GM10266 (cell line): ENCODE results near the gene PNPO.
"Not testable (repeated sequence)": the region's sequence is repeated elsewhere in the genome, so short reads cannot be mapped to it uniquely, and the experiment has no call there.

Source experiments
- DNase-seq: peaks from one replicate; pipeline ENCODE4 v3.0.0; 2012; ENCODE audit errors: extremely low spot score
- TF ChIP-seq, protein P1 (sequence below): IDR thresholded peaks from 2 replicates; pipeline ENCODE4 v1.5.1; 2012; ENCODE audit warnings: mild to moderate bottlenecking, low read depth; ENCODE audit not compliant: control insufficient read depth, insufficient read depth; ENCODE audit errors: missing control alignments

PNPO gene

DNA sequence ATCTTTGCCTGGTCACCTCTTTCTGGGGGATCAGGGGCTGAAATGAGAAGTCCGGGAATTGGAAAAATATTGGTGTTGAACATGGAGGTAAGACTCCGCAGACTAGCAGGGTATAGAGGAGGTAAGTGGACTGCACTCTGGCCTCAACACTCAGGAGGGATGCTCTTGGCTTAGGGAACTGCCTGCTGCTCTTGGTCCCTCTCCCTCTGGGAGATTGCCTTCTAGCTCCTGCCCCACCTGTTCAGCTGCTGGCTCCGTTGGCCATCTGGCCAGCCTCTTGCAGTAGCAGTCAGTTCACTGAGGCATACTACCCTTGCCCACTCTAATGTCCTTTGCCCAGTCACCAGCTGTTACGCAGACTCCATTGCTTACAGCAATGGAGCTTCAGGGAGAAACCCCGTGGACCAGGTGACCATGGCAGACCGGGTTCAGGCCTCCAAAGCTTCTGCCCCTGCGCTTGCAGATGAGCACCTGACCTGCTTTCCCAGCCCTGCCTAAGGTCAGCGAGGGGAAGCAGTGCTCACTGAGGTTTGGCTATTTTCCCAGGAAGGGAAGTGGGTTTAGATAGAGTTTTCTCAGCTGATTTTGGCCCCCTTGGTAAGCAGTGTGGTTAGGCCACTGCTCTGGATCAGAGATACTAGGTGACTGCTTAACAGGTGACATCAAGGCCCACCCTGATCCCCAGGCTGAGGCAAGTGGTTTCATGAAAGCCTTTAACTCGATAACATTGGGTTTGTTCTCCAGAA, 41.4 kb downstream of the PNPO start:
- TF ChIP-seq, protein P1, sequence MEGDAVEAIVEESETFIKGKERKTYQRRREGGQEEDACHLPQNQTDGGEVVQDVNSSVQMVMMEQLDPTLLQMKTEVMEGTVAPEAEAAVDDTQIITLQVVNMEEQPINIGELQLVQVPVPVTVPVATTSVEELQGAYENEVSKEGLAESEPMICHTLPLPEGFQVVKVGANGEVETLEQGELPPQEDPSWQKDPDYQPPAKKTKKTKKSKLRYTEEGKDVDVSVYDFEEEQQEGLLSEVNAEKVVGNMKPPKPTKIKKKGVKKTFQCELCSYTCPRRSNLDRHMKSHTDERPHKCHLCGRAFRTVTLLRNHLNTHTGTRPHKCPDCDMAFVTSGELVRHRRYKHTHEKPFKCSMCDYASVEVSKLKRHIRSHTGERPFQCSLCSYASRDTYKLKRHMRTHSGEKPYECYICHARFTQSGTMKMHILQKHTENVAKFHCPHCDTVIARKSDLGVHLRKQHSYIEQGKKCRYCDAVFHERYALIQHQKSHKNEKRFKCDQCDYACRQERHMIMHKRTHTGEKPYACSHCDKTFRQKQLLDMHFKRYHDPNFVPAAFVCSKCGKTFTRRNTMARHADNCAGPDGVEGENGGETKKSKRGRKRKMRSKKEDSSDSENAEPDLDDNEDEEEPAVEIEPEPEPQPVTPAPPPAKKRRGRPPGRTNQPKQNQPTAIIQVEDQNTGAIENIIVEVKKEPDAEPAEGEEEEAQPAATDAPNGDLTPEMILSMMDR: no peak
- DNase-seq: no peak

DNA sequence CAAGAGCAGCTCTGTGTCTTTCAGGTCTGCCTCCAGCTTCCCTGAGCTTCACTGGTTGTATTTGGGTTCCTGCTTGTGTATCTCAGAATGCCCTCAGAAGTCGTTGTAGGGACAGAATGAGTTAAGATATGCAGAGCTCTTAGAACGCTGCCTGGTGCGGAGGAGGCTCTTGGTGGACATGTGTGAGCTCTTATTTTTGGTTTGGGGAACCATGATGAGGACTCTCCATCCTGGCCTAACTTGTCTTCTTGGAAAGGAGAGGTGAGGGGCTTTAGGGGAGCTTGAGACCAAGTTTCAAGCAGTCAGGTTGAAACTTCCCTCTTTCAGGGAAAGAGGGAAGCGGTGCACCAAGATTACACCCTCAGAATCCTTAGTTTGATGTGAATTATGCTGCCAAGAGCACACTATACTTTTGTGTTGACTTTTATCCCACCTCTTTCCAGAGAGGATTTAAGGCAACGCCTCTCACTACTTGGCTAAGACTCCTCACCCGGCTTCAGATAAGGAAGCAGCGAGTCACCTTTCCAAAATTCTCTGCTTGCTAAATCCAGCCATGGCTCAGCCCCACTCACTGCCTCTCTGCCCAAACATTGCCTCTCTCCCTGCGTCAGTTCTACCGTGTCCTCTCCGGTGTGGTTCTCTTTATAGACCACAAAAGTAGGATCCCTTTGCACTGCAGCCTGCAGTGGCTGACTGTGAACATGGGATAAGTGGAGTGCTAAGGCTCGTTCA, 42.3 kb downstream of the PNPO start:
- TF ChIP-seq, protein P1: no peak
- no peak for DNase-seq

DNA sequence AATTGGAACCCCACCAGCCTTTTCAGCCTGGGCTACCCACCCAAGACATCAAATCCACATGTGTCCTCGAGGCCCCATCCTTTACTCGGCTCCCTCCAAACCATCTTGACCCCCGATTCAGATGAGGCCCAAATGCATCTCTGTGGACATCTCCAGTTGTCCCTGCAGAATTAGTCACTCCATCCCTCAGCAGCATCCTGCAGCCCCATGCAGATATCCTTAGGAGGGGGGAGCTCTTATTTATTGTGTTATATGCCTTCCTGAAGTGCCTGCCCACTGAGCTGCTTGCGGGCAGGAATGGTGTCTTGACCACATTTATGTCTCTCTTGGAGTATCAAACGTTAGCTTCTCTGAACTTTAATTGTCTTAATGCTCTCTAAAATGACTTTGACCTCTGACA, 45.1 kb downstream of the PNPO start:
- DNase-seq: no peak
- TF ChIP-seq, protein P1: no peak

DNA sequence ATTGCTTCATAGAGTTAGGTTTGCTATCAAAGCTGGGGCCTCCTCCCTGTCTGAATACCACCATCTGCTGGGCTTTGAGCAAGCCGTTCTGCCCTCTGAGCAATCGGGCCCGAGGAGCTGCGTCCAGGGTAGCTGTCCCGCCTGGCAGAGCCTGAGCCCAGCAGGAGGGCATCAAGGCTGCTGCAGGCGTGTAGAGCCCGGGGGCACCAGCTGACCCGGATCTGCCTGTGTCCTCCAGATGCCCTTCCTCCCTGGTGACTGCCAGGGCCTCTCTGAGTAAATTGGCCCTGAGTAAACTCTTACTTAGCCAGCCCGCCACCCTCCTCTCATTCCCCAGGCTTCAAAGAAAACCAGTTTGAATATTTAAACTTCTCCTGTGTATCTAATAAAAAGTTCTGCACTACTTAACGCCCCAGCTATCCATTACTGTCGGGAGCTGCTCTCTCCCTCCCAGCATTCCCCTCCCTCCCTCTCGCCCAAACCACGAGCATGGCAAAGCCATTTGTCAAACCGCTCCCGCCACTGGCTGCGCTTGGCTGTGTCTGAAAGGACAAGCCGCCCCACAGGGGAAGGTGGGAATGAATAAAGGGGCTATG, 46.0 kb downstream of the PNPO start:
- TF ChIP-seq, protein P1: no peak
- no peak for DNase-seq

DNA sequence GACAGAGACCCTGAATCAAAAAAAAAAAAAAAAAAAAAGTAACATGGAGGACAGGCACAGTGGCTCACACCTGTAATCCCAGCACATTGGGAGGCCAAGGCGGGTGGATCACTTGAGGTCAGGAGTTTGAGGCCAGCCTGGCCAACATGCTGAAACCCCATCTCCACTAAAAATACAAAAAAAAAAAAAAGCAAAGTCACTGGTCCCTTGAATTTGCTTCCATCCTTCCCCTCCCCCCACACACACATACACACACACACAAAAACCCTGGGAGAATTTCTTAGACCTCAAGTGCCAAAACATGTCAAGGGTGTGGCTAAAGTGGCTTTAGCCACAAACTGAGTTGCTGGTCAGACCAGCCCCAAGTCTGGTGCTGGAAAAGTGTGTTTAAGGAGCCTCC, 47.1 kb downstream of the PNPO start:
- DNase-seq: not testable (repeated sequence)

DNA sequence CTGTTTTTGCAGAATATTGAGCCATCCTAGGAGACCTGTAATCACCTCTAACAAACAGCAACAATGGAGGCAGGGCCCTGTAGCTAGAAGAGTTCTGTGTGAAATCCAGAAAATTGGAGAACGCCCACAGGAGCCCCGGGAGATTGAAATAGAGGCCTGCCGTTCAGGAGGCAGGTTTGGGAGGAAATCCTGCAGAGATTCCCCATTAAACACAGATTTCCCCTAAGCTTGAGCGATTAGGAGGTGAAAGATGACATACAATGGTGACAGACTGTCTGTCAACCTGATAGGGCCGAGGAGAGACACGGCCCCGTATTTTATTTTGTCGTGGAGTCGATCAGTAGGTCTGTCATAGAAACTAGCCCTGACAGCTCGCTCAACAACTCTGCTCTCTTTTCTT, 47.8 kb downstream of the PNPO start:
- TF ChIP-seq, protein P1: no peak
- no peak for DNase-seq

DNA sequence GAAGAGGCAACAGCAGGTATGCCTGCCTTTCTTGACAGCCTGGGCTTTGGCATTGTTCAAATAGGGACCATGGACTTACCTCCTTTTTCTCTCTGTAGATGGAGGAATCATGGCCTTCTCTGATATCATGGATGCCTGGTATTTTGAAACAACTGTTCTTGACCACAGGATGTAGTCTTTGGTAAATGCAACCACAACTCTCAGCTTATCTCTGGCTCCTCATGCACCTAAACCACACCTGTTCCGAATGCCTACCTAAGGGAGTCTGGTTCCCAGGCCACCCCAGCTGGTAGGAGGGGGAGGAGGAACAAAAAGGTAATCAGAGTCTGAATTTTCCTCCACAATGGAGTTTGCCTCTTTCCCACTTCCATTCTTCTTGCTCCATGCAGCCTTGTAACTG, 48.3 kb downstream of the PNPO start:
- TF ChIP-seq, protein P1: no peak
- no peak for DNase-seq
